Prostate gland (tissue), 2 donors: ENCODE results near the gene SETD6.

Experiments
- POLR2A ChIP-seq: fragments of 450-650 bp; IDR thresholded peaks from one replicate; pipeline ENCODE4 v1.6.1; 2016; ENCODE audit warnings: antibody characterized with exemption, mild to moderate bottlenecking
- POLR2AphosphoS5 ChIP-seq: sonication (generic); formaldehyde crosslinking; IDR thresholded peaks from one replicate; pipeline ENCODE4 v1.6.1; 2017; ENCODE audit warnings: antibody characterized with exemption
- TF ChIP-seq, protein P1 (sequence below), 4 experiments: fragments of 200-600 bp in 2 of 4; fragments of 450-650 bp in 2 of 4; sonication (generic) in 2 of 4; IDR thresholded peaks; 1 replicate in 3 of 4; 2 replicates in 1 of 4; pipeline ENCODE4 v1.5.1; 2016 to 2019; ENCODE audit warnings: antibody characterized with exemption in 4 of 4, mild to moderate bottlenecking in 2 of 4, moderate library complexity in 2 of 4

DNA sequence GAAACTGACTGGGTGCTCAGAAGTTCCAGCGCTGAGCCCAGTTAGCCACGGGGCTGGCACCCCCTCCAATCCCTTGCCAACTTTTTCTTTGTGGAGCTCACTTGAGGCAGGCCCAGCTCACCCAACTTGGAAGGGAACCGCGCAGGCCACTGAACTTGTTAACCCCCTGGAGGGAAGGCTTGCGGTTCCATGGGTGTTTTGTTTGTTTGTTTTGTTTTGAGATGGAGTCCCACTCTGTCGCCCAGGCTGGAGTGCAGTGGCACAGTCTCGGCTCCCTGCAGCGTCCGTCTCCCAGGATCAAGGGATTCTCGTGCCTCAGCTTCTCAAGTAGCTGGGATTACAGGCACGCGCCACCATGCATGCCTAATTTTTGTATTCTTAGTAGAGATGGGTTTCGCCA, 49.5 kb upstream of the SETD6 start:
- TF ChIP-seq POLR2AphosphoS5 (no peak), POLR2A (no peak)
- TF ChIP-seq, protein P1, sequence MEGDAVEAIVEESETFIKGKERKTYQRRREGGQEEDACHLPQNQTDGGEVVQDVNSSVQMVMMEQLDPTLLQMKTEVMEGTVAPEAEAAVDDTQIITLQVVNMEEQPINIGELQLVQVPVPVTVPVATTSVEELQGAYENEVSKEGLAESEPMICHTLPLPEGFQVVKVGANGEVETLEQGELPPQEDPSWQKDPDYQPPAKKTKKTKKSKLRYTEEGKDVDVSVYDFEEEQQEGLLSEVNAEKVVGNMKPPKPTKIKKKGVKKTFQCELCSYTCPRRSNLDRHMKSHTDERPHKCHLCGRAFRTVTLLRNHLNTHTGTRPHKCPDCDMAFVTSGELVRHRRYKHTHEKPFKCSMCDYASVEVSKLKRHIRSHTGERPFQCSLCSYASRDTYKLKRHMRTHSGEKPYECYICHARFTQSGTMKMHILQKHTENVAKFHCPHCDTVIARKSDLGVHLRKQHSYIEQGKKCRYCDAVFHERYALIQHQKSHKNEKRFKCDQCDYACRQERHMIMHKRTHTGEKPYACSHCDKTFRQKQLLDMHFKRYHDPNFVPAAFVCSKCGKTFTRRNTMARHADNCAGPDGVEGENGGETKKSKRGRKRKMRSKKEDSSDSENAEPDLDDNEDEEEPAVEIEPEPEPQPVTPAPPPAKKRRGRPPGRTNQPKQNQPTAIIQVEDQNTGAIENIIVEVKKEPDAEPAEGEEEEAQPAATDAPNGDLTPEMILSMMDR (IDR thresholded peaks at IDR 0.05), result no peak
